Measurements from ENCODE around the gene NAV3. TPM values are rescaled to one million over a fixed set of nuclear protein-coding genes. Genes with fewer than 3 reads are reported as not detected.

The NAV3 gene
- polyA plus RNA-seq, 1 experiment: 91.7 TPM

- DNase-seq (ENCODE audit: low read depth): no peak
- Histone ChIP-seq H3K36me3 (ENCODE audit: control insufficient read depth, insufficient read depth, low read length) (peaks cover 7% of the 10 kb centered on the region), H3K27me3 (ENCODE audit: control insufficient read depth, insufficient read depth, low read length) (no peaks in the 10 kb centered on the region), H3K4me3 (ENCODE audit: low read depth, low read length) (no peak overlapping the region)
- ChIA-PET POLR2A (no interaction called here), CTCF (interaction anchor here (0.8 to 1.3 kb wide), 4 partner anchors 13 to 1087 kb away, joined by 3 to 4 read pairs (median 3); no protein-coding TSS in a partner anchor)
- TF ChIP-seq, protein P1, sequence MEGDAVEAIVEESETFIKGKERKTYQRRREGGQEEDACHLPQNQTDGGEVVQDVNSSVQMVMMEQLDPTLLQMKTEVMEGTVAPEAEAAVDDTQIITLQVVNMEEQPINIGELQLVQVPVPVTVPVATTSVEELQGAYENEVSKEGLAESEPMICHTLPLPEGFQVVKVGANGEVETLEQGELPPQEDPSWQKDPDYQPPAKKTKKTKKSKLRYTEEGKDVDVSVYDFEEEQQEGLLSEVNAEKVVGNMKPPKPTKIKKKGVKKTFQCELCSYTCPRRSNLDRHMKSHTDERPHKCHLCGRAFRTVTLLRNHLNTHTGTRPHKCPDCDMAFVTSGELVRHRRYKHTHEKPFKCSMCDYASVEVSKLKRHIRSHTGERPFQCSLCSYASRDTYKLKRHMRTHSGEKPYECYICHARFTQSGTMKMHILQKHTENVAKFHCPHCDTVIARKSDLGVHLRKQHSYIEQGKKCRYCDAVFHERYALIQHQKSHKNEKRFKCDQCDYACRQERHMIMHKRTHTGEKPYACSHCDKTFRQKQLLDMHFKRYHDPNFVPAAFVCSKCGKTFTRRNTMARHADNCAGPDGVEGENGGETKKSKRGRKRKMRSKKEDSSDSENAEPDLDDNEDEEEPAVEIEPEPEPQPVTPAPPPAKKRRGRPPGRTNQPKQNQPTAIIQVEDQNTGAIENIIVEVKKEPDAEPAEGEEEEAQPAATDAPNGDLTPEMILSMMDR (IDR thresholded peaks at IDR 0.05; ENCODE audit: insufficient read depth, low read depth, low read length): no peak
Observed at GRCh38 chr12:78121969-78122610, 291.4 kb downstream of the NAV3 start.

- Histone ChIP-seq H3K27me3 (ENCODE audit: control insufficient read depth, insufficient read depth, low read length) (no peaks in the 10 kb centered on the region), H3K4me3 (ENCODE audit: low read depth, low read length) (no peak overlapping the region), H3K36me3 (ENCODE audit: control insufficient read depth, insufficient read depth, low read length) (no peaks in the 10 kb centered on the region; the same call in 1 of the 2 replicates)
- ChIA-PET CTCF (no interaction called here), POLR2A (no interaction called here)
- no peak for DNase-seq (ENCODE audit: low read depth)
- TF ChIP-seq, protein P1 (IDR thresholded peaks at IDR 0.05; ENCODE audit: insufficient read depth, low read depth, low read length): no peak
Observed at GRCh38 chr12:78128211-78128610, 297.5 kb downstream of the NAV3 start.

GRCh38 chr12:78143717-78144116 lies 313.0 kb downstream of the NAV3 start:
- POLR2A ChIA-PET: no interaction called here
- TF ChIP-seq, protein P1 (IDR thresholded peaks at IDR 0.05; ENCODE audit: insufficient read depth, low read depth, low read length): no peak
- Histone ChIP-seq H3K36me3 (ENCODE audit: control insufficient read depth, insufficient read depth, low read length) (peaks cover 2% of the 10 kb centered on the region), H3K27me3 (ENCODE audit: control insufficient read depth, insufficient read depth, low read length) (no peaks in the 10 kb centered on the region), H3K4me3 (ENCODE audit: low read depth, low read length) (no peak overlapping the region)
- CTCF ChIA-PET: no interaction called here
- DNase-seq (ENCODE audit: low read depth): no peak

- ChIA-PET POLR2A (no interaction called here), CTCF (interaction anchor here (1.0 to 1.2 kb wide), 3 partner anchors 10 to 140 kb away, joined by 3 to 4 read pairs (median 3); no protein-coding TSS in a partner anchor)
- TF ChIP-seq, protein P1 (IDR thresholded peaks at IDR 0.05; ENCODE audit: insufficient read depth, low read depth, low read length): no peak
- Histone ChIP-seq H3K4me3 (ENCODE audit: low read depth, low read length) (no peak overlapping the region), H3K27me3 (ENCODE audit: control insufficient read depth, insufficient read depth, low read length) (no peaks in the 10 kb centered on the region), H3K36me3 (ENCODE audit: control insufficient read depth, insufficient read depth, low read length) (peaks cover 2% of the 10 kb centered on the region)
- no peak for DNase-seq (ENCODE audit: low read depth)
Observed at GRCh38 chr12:78145398-78145797, 314.7 kb downstream of the NAV3 start.

- H3K36me3 ChIP-seq (ENCODE audit: control insufficient read depth, insufficient read depth, low read length): peaks cover 2% of the 10 kb centered on the region
- POLR2A ChIA-PET: no interaction called here
- DNase-seq (ENCODE audit: low read depth): no peak
- no peaks in the 10 kb centered on the region for H3K27me3 ChIP-seq (ENCODE audit: control insufficient read depth, insufficient read depth, low read length)
- CTCF ChIA-PET: interaction anchor here (0.7 to 1.6 kb wide), 6 partner anchors 12 to 62 kb away, joined by 3 to 8 read pairs (median 3); no protein-coding TSS in a partner anchor
- H3K4me3 ChIP-seq (ENCODE audit: low read depth, low read length): no peak overlapping the region
- TF ChIP-seq, protein P1 (IDR thresholded peaks at IDR 0.05; ENCODE audit: insufficient read depth, low read depth, low read length): peak; percentile 70
Observed at GRCh38 chr12:78146365-78146772, 315.7 kb downstream of the NAV3 start.
